HG02870 (cell line): Measurements from ENCODE around the gene IL24.
"Not testable (repeated sequence)": the region's sequence is repeated elsewhere in the genome, so short reads cannot be mapped to it uniquely, and the experiment has no call there.

Experiments
- ATAC-seq: cut with Tn5 transposase; IDR thresholded peaks from one replicate; pipeline ENCODE4 v1.9.1; 2021; ENCODE audit warnings: mild to moderate bottlenecking, moderate library complexity; ENCODE audit not compliant: unreplicated experiment

The IL24 gene, protein sequence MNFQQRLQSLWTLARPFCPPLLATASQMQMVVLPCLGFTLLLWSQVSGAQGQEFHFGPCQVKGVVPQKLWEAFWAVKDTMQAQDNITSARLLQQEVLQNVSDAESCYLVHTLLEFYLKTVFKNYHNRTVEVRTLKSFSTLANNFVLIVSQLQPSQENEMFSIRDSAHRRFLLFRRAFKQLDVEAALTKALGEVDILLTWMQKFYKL

DNA sequence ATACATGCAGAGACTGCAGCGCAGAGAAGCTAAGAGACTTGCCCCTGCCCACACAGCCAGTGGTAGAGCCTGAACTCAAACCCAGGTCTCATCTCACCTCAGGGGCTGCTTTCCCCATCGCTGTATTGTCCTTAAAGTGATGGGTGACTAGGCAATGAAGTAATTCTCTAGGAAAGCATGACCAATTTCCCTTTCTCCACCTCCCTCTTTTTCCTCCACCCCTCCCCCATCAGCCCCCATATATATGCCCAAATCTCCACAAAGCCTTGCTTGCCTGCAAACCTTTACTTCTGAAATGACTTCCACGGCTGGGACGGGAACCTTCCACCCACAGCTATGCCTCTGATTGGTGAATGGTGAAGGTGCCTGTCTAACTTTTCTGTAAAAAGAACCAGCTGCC, at the start of gene IL24:
TSS of gene IL24 (plus strand) at position 269 of the 400 bp plus-strand sequence. CDS start 390 bp downstream, outside the sequence.
- no peak for ATAC-seq

GRCh38 chr1:206847946-206848345, 49.3 kb upstream of the IL24 start:
- no peak for ATAC-seq

DNA sequence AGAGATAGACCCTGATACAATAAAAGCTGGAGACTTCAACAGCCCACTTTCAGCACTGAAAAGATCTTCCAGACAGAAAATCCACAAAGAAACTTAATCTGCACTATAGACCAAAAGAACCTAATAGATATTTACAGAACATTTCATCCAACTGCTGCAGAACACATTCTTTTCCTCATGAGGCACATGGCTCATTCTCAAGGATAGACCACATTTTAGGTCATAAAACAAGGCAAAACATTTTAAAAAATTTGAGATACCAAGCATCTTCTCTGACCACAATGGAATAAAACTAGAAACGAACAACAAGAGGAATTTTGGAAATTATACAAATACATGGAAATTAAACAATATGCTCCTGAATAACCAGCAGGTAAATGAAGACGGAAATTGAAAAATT, 46.8 kb upstream of the IL24 start:
- no peak for ATAC-seq

- no peak for ATAC-seq
Measured at GRCh38 chr1:206851341-206852010, 45.8 kb upstream of the IL24 start.

DNA sequence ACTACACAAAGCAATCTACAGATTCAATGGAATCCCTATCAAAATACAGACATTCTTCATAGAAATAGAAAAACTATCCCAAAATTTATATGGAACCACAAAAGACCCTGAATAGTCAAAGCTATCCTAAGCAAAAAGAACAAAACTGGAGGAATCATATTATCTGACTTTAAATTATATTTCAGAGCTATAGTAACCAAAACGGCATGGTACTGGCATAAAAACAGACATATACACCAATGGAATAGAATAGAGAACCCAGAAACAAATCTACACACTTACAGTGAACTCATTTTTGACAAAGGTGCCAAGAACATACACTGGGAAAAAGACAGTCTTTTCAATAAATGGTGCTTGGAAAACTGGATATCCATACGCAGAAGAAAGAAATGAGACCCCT, 44.6 kb upstream of the IL24 start:
- ATAC-seq, result not testable (repeated sequence)

GRCh38 chr1:206853696-206854095, 43.5 kb upstream of the IL24 start:
- ATAC-seq, result not testable (repeated sequence)

DNA sequence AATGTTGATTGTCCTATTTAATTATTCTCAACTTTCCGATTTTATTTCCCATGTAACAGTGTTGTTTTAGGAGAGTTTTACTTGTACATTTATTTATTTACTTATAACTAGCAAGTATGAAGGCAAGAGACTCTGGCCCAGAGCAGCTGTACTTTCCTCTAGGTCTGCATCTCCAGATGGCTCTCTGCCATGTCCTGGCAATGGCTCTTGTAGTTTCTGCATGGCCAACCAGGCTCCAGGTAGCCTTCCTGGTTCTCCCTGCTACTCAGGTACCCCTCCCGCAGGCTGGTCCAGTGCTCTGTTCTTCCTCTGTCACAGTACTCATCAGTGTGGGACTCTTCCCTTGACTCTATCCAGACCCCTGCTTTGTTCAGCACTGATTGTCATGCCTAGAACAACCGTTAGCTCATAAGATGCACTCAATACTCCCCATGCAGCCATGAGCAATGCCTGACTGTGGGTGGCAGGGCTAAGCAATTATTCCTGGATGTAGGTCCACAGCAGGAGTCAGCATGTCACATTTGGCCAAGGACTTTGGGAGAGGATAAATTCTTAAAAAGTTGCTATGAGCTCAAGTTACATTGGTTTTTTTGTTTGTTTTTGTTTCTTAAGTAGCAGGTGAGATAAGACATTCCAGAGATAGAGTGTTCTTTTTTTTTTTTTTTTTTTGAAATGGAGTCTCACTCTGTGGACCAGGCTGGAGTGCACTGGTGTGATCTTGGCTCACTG, 42.7 kb upstream of the IL24 start:
- ATAC-seq, result no peak

DNA sequence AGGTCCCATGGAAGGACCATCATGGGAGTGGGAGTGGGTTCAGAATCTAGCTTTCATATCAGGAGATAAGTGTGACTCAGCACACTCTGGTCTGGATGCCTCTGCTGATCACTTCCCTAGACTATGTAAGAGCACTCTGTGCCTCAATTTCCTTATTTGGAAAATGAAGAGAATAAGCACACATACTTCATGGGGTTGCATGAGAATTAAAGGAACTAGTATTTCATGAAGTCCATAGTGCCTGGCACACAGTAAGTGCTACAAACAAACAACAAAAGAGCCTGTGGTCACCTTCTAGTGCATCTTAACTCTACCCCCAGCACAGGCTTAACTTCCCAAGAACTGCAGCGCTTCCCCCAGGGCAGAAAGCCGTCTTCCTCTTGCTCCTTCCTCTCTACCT, 41.4 kb upstream of the IL24 start:
- no peak for ATAC-seq

- no peak for ATAC-seq
Measured at GRCh38 chr1:206856674-206857464, 40.4 kb upstream of the IL24 start.

DNA sequence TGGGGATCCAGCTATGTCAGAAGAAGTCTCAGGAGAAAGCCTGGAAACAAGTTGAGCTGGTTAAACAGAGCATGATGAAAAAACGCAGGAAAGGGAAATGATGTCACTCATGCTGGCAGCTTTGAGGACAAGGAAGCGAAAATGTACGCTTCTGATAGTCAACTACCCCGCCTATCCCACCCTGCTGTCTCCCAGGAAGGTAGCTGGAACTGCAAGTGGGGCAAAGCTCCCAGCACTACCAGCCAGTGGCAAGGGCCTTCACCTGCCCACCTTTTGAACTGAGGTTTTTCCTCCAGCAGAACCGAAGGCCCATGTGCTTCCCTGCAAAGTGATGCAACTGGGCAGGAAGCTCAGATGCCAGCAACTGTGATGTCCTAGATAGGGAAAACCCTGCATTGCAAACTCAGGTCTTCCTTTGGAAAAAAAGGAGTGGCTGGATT, 38.1 kb upstream of the IL24 start:
- ATAC-seq, result no peak

GRCh38 chr1:206860165-206860564, 37.1 kb upstream of the IL24 start:
- no peak for ATAC-seq

GRCh38 chr1:206863266-206863665, 34.0 kb upstream of the IL24 start:
- no peak for ATAC-seq

- ATAC-seq, result no peak
Measured at GRCh38 chr1:206864939-206865671, 32.1 kb upstream of the IL24 start, which contains the start of gene IL20. TSS of gene IL20 (plus strand) at chr1:206865623. CDS start at chr1:206865853, 230 bp downstream.

DNA sequence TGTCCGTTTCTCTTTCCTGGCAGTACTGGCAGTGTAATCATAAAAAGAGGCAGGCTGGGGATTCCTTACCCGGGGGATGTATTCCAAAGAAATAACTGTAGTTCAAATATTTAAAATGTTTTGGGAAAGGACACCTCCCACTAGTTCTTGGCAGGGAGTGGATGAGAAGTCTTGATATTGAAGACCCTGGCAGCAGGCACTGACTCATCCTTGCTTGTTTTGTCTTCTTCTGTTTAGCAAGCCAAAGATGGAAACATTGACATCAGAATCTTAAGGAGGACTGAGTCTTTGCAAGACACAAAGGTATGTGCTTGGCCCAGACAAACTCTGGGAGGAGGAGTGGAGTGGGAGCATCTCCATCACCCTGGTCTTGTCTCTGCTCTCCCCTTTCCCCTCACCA, 31.2 kb upstream of the IL24 start:
- ATAC-seq, result no peak

GRCh38 chr1:206867239-206867638, 30.0 kb upstream of the IL24 start:
- ATAC-seq, result no peak

- no peak for ATAC-seq
Measured at GRCh38 chr1:206867716-206868115, 29.5 kb upstream of the IL24 start.

DNA sequence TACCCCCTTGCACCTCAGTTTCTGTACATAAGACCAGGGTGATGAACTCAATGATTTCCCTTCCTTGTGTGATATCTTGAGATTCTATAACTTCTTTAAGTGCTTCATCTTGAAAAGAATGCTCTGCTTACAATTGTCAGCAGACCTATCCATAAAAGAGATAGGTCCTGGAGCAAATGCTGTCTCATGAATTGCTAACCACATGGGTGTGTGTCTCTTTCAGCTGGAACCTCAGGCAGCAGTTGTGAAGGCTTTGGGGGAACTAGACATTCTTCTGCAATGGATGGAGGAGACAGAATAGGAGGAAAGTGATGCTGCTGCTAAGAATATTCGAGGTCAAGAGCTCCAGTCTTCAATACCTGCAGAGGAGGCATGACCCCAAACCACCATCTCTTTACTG, 29.0 kb upstream of the IL24 start:
- ATAC-seq, result no peak

DNA sequence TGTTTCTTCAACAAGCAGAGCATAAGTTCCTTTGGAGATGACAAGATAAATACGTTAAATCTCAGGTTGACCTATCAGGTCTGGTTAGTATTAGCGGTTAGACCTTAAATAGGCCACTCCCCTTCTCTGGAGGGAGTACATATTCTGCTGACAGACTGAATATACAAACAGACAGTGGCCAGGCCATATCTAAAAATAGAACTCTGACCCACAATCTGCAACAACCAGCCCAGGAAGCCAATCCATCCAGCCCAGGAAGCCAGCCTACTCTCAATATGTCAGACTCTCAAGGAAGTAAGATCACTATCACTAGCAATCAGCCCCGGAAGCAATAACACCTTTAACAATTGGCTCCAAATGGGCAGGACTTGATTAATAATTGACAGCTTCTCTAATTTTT, 25.1 kb upstream of the IL24 start:
- no peak for ATAC-seq

GRCh38 chr1:206873603-206874188, 23.5 kb upstream of the IL24 start:
- ATAC-seq, result no peak

GRCh38 chr1:206875752-206876377, 21.4 kb upstream of the IL24 start:
- no peak for ATAC-seq
